Lower leg skin (tissue), 4 donors: Measurements from ENCODE around the gene TULP1. TPM values are rescaled to one million over a fixed set of nuclear protein-coding genes. Genes with fewer than 3 reads are reported as not detected.
"Not testable (repeated sequence)": the region's sequence is repeated elsewhere in the genome, so short reads cannot be mapped to it uniquely, and the experiment has no call there.

Experiments used
- DNase-seq, 2 donors: peaks; one replicate each; pipeline ENCODE4 v3.0.0-alpha.2; 2019; ENCODE audit warnings: low spot score in 2 of 2
- H3K4me3 ChIP-seq: fragments of 200-600 bp; sonication (generic); 2 replicates; pipeline ENCODE4 v1.5.1; 2017; ENCODE audit warnings: mild to moderate bottlenecking, low read depth; ENCODE audit not compliant: poor library complexity, severe bottlenecking
- CTCF ChIP-seq, 3 donors: fragments of 450-650 bp; IDR thresholded peaks; one replicate each; pipeline ENCODE4 v1.5.1; 2016; ENCODE audit warnings: antibody characterized with exemption in 3 of 3, mild to moderate bottlenecking in 3 of 3, moderate library complexity in 2 of 3
- POLR2A ChIP-seq, 2 donors: fragments of 450-650 bp; IDR thresholded peaks; one replicate each; pipeline ENCODE4 v1.6.1; 2016 to 2017; ENCODE audit warnings: antibody characterized with exemption in 2 of 2, mild to moderate bottlenecking in 1 of 2, moderate library complexity in 1 of 2
- WGBS, 2 donors: methylation state at CpG; one replicate each; pipeline ENCODE4 v1.1.5; 2018; 5-methylcytosine and 5-hydroxymethylcytosine counted together
- intact Hi-C: fragments of 100-400 bp; cut with DNase I; formaldehyde crosslinking; loops from one replicate; pipeline ENCODE4 v1.15.0; 2023; ENCODE audit warnings: low total_unique reads
- total RNA-seq, 4 donors: library from RNA; depleted of rRNA; stranded (reverse); fragments of >200 nt; gene quantifications; one replicate each; pipeline ENCODE4 v1.1.0, GENCODE V29; 2016

Gene TULP1
- total RNA-seq, 4 donors from 2014 or later, result 0.61 to 0.65 TPM; not detected in 2

GRCh38 chr6:35543459-35544193 lies 30.9 kb upstream of the TULP1 start:
- 84 to 85% methylated on average over 16 of the region's 16 CpGs for WGBS, 2 donors
- H3K4me3 ChIP-seq, result no peak overlapping the region
- no peak for DNase-seq
- intact Hi-C loops, result no loop called here
- TF ChIP-seq CTCF (IDR thresholded peaks at IDR 0.05), result no peak
- TF ChIP-seq POLR2A (IDR thresholded peaks at IDR 0.05), result no peak

- no peak for DNase-seq
- TF ChIP-seq CTCF (IDR thresholded peaks at IDR 0.05), result no peak
- no peak for TF ChIP-seq POLR2A (IDR thresholded peaks at IDR 0.05)
- intact Hi-C loops, result no loop called here
- no peak overlapping the region for H3K4me3 ChIP-seq
- 76 to 84% methylated on average over 2 of the region's 2 CpGs for WGBS, 2 donors
Measured at GRCh38 chr6:35541836-35542235, 29.1 kb upstream of the TULP1 start.

DNA sequence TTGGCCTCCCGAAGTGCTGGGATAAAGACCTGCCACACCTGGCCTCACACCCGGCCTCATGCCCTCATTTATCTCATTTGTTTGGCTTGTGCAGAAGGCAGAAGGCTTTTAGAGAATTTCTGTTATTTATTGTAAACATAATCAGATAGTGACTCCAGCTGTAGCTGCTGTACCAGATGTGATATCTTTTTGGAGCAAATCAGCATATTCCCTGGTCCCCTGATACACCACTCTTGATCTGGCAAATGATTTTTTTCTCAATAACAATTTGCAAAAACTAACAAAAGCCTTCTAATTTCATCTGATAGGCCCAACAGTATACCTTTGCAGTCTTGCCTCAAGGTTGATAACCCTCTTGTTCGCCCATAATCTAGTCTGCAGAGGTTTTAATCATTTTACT lies 26.5 kb upstream of the TULP1 start:
- no peak for DNase-seq
- TF ChIP-seq POLR2A (IDR thresholded peaks at IDR 0.05) (no peak), CTCF (IDR thresholded peaks at IDR 0.05) (no peak)
- WGBS, 2 donors, result 81 to 86% methylated on average over 3 of the region's 3 CpGs
- H3K4me3 ChIP-seq, result no peak overlapping the region
- intact Hi-C loops, result no loop called here

- intact Hi-C loops, DNase-seq: not testable (repeated sequence)
Measured at GRCh38 chr6:35535847-35536246, 23.2 kb upstream of the TULP1 start.

GRCh38 chr6:35534407-35535170 lies 21.9 kb upstream of the TULP1 start:
- WGBS, 2 donors, result 43 to 51% methylated on average over 11 of the region's 11 CpGs
- DNase-seq, result no peak
- no peak overlapping the region for H3K4me3 ChIP-seq
- TF ChIP-seq POLR2A (IDR thresholded peaks at IDR 0.05) (no peak), CTCF (IDR thresholded peaks at IDR 0.05) (no peak)
- intact Hi-C loops, result loop anchor here (5.0 kb wide), 1 partner anchor 1932 kb away; no protein-coding TSS in a partner anchor

More at GRCh38 chr6:35535847-35536246, 23.2 kb upstream of the TULP1 start:
- WGBS, 2 donors, result 78 to 87% methylated on average over 6 of the region's 6 CpGs
- H3K4me3 ChIP-seq, result not testable (repeated sequence)

- WGBS, 2 donors, result 74 to 76% methylated on average over 6 of the region's 6 CpGs
- intact Hi-C loops, result loop anchor here (5.0 kb wide), 1 partner anchor 1932 kb away; no protein-coding TSS in a partner anchor
- no peak overlapping the region for H3K4me3 ChIP-seq
- TF ChIP-seq POLR2A (IDR thresholded peaks at IDR 0.05), result no peak
- TF ChIP-seq CTCF (IDR thresholded peaks at IDR 0.05), result no peak
- no peak for DNase-seq
Measured at GRCh38 chr6:35533981-35534380, 21.3 kb upstream of the TULP1 start.
